ENCODE data around the gene CSMD2.

Gene CSMD2

GRCh38 chr1:33713058-33713877 lies 451.8 kb downstream of the CSMD2 start:
- no peak for DNase-seq (ENCODE audit: low read depth)

GRCh38 chr1:33712186-33712585 lies 452.8 kb downstream of the CSMD2 start:
- no peak for DNase-seq (ENCODE audit: low read depth)

GRCh38 chr1:33711511-33711910 lies 453.5 kb downstream of the CSMD2 start:
- no peak for DNase-seq (ENCODE audit: low read depth)

DNA sequence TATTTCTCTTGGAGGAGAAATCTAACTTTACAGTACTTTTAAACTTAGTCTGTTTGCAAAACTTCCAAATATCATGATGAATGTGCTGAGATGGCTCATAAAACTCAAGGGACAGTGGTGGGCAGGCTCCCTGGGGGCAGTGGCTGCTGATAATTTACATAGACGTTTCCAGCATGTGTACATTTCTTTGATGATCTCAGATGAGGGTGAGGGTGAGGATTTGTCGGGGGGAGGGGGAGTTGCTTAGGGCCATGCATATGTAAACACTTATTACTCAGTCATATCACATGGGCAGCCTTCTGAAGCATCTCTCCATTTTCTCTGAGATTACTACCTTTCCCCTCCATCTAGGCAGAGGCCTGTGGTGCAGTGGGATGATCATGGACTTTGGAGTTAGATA lies 454.1 kb downstream of the CSMD2 start:
- peak; percentile 3 for DNase-seq (ENCODE audit: low read depth)

DNA sequence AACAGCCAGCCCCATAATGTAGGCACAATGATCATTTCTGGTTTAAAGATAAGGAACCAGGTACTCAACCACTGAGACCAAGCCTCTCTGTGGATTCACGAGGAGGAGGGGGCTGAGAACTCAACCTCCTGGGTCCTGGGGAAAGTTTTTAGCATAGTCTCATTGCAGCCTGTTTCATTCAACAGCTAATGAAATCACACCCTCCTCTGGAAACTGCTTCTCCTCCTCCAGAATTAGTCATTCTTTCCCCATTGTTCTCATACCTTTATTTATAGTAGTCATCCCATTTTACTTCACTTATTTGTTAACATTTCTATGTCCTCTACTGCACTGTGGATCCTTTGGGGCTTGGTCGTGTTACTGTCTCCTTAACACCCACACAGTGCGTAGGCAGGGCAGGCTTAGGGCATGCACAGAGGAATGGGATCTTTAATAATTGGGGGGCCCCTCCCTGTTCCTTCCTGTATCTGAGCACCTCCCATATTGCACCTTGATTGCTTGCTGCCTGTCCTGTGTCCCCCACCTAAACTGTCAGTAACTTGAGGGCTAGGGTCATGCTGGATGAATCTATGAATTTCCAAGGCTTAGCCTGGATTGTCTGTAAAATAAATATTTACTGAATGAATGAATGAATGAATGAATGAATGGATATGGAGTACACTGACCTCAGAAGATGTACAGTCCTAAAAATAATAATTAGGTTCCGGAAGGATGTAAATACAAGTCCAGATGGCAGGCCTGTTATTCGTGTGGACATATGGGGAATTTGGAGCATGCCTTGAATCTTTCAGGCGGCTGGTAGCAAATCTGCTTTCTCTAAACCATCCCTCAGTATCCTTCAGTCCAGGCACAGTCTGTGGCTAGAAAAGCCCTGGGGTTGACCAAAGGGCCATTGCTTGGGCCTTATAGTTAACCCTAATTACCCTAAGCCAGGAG lies 455.0 kb downstream of the CSMD2 start:
- no peak for DNase-seq (ENCODE audit: low read depth)

DNA sequence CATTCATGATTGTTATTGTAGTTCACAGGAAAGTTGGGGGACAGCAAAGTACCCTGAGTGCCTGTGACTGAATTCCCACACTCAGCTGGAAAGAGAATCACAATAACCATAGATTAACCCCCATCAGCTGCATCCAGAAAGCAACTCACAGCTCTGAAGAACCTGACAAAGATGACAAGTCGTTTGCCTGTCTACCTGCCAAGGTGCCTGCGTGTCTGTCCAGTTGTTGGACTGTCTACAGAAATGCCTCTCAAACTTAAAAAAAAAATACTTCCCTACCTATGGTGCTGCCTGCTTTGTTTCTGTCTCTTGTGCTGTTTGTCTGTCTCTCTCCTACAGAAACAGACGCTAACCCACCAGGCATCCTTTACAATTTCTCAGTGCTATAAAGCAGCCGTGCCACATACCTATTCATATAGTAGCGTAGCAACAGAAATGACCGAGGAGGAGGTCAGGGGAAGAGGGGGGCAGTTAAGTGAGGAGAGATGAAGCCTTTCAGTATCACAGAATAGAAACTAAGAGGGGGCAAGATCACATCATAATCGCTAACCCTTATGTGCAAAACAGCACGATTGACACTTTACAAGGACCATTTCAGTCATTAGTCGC lies 455.8 kb downstream of the CSMD2 start:
- DNase-seq (ENCODE audit: low read depth): no peak

- no peak for DNase-seq (ENCODE audit: low read depth)
These were observed 458.3 kb downstream of the CSMD2 start for GRCh38 chr1:33706634-33707255.

DNA sequence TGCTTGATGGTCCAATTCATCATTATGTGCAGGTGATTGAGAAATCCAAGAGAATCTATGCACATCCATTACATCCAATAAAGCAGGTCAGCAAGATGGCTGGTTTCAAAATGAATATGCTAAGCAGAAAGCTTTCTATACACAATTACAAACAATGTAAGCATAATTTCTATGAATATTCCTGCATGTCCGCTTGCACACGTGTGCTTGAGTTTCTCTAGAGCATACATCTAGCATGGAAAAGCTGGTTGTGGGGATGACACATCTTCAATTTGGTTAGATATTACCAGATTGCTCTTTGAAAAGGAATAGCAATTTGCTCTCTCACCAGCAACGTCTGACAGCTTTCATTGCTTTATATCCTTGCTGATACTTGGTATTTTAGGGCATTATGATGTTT lies 461.6 kb downstream of the CSMD2 start:
- DNase-seq (ENCODE audit: low read depth): no peak

GRCh38 chr1:33698361-33699035 lies 466.5 kb downstream of the CSMD2 start:
- no peak for DNase-seq (ENCODE audit: low read depth)

- no peak for DNase-seq (ENCODE audit: low read depth)
These were observed 467.2 kb downstream of the CSMD2 start for GRCh38 chr1:33697816-33698215.

DNA sequence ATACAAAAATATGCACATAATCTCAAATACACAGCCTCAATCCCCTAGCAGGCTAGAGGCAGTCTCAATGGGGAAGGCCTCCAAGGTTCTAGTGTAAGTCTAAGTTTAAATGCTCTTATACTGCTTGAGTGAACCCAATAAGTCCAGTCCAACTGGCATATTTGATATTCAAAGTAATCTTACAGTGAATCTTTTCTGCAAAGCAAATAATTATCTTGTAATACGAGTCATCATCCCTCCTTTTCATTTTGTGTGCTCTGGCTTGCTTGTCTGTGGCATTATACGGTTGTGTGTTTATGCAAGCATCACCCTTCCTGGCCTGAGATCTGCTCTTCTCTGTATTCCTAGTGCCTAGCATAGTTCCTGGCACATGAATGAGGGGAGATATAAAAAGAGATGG lies 468.1 kb downstream of the CSMD2 start:
- DNase-seq (ENCODE audit: low read depth): no peak

GRCh38 chr1:33696311-33696710 lies 468.7 kb downstream of the CSMD2 start:
- no peak for DNase-seq (ENCODE audit: low read depth)

GRCh38 chr1:33692206-33693188 lies 472.5 kb downstream of the CSMD2 start:
- no peak for DNase-seq (ENCODE audit: low read depth)

GRCh38 chr1:33687000-33687399 lies 478.0 kb downstream of the CSMD2 start:
- no peak for DNase-seq (ENCODE audit: low read depth)

DNA sequence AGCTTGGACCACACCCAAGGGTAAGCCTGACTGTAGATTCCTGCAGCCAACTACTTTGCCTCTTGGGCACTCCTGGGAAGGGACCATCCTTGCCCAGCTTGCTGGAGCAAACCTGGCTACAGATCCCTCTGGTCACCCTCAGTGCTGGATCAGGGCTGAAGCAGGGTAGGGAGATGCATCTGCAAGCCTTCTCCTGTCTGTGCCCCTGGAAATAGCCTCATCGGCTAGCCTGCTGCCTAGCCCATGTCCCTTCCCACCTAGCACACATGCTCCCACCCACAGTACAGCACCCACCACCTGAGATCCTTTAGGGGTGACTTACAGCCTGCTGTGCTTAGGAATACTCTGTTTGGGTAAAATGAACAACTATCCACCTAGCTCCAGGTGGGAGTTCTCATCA lies 478.5 kb downstream of the CSMD2 start:
- DNase-seq (ENCODE audit: low read depth): no peak

- DNase-seq (ENCODE audit: low read depth): no peak
These were observed 479.8 kb downstream of the CSMD2 start for GRCh38 chr1:33685256-33685655.

DNA sequence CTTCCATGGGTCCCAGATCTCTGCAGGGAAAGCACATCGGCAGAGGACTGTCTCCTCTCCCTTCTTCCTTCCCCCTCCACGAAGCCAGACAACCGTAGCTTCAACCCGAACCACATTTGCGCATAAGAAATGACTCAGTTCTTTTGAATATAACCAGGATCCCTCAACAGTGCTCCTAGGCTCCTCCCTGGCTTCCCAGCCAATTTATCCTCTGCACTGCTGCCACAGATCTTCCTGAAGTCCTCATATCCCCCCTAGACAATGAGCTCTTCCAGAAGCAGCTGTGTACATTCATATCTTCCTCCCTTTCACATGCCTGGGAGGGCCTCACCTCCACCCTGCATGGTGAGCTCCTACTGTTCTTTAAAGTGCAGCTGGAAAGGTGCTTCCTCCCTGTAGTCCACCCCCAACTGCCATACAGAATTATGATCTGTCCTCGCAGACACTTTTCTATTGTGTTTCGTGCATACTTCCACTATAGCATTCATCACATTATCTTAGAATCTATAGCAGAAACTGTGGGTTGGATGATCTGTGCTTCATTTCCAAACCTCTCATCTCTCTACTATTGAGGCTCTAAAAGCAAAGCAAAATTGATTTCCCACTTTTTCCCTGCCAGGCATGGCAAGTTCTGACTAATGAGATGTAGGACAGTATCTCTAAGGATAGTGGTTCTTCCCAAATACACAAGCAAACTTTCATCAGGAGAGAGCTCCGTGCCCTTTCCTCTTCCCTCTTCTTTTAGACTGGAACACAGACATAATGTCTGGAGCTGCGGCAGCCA lies 480.4 kb downstream of the CSMD2 start:
- no peak for DNase-seq (ENCODE audit: low read depth)

DNA sequence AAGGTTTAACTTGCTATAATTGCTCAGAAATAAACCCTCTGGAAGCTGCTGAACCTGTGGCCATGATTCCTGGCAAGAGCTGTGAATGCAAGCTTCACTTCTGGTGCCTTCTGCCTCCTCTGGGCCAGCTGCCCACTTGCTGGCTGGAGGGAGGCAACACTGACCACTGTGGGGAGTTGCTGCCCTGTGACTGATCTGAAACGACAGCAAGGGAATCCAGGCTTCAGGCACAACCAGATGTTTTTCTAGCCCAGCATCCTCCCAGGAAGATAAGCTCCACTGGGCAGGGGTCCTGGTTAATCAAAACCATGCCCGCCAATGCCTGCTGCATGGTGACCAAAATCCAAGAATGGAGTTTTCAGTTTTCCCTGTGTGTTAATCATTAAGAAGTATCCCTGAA lies 481.1 kb downstream of the CSMD2 start:
- DNase-seq (ENCODE audit: low read depth): no peak

DNA sequence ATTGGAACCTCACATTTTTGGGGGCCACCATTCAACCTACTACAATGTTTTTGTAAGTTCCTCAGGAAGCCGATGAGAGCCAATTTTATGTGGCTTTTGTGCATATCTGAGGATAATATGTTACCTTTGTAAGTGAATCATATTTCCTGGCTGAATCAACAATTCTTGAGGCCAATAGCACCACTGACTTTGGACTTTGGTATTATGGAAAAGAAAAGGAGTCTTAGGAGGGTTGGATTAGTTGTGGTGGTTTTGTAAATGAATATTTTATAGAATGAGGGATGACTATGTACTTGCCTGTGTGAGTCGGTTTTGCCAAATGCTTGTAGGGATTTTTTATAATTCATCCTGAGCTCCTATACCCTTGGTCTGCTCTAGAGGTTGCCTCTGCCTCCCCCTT lies 482.7 kb downstream of the CSMD2 start:
- no peak for DNase-seq (ENCODE audit: low read depth)
